ENCODE results near the gene GGT6. TPM values are rescaled to one million over a fixed set of nuclear protein-coding genes. Genes with fewer than 3 reads are reported as not detected.

Gene GGT6
- total RNA-seq: 100 to 1,000 TPM; 214 to 308 (median 283) TPM

- intact Hi-C loops (cut with DNase I; ENCODE audit: low total_unique reads) (no loop called here), in situ Hi-C loops (cut with MboI; ENCODE audit: low pct_ligation_motif_present in 1 of 4, low pct_unique_long_range_greater_than_20kb in 1 of 4, low sequenced_read_pairs in 3 of 4) (loop anchor here in 1 of 4 donors (10.0 kb wide), 1 partner anchor 64 kb away; no protein-coding TSS in a partner anchor)
- no peaks in the 10 kb centered on the region for H3K36me3 ChIP-seq
- H3K4me1 ChIP-seq: peaks cover 15 to 42% (median 37%) of the 10 kb centered on the region in 4 donors
- DNase-seq: peak; percentile 91
- 63% methylated on average over 12 of the region's 12 CpGs; no CpG with 5 or more reads in 1 of the 2 donors for WGBS, 2 donors (ENCODE audit: low coverage in 1 of 2)
- peak within 1 kb of the TSS; percentile 28 to 55 (median 40) for H3K4me3 ChIP-seq
- no peaks in the 10 kb centered on the region for H3K9me3 ChIP-seq
- no peak for TF ChIP-seq CTCF (IDR thresholded peaks at IDR 0.05)
- no peak for TF ChIP-seq EP300 (IDR thresholded peaks at IDR 0.05; ENCODE audit: low read depth)
- peak; percentile 54 to 90 (median 84) for TF ChIP-seq POLR2AphosphoS5 (IDR thresholded peaks at IDR 0.05)
- peak; percentile 91 for TF ChIP-seq POLR2A (IDR thresholded peaks at IDR 0.05)
- H3K27me3 ChIP-seq: no peaks in the 10 kb centered on the region
- H3K27ac ChIP-seq: peak within 1 kb of the TSS; percentile 84 to 91 (median 86)
Measured at GRCh38 chr17:4560421-4560820, at the start of gene GGT6. GGT6 (minus strand) TSS chr17:4560577; CDS start chr17:4560521, 56 bp downstream.

- peaks cover 0 to 10% (median 5%) of the 10 kb centered on the region in 4 donors for H3K4me1 ChIP-seq
- H3K36me3 ChIP-seq: no peaks in the 10 kb centered on the region
- H3K4me3 ChIP-seq: no peak overlapping the region
- intact Hi-C loops (cut with DNase I; ENCODE audit: low total_unique reads) (no loop called here), in situ Hi-C loops (cut with MboI; ENCODE audit: low pct_ligation_motif_present in 1 of 4, low pct_unique_long_range_greater_than_20kb in 1 of 4, low sequenced_read_pairs in 3 of 4) (loop anchor here in 1 of 4 donors (25.0 kb wide), 1 partner anchor 173 kb away; the partner anchor contains the start of gene SPNS3)
- no peak overlapping the region for H3K27ac ChIP-seq
- no peaks in the 10 kb centered on the region for H3K9me3 ChIP-seq
- 66 to 80% methylated on average over 1 to 5 of the region's 5 CpGs for WGBS, 2 donors (ENCODE audit: low coverage in 1 of 2)
- H3K27me3 ChIP-seq: no peaks in the 10 kb centered on the region
- no peak for DNase-seq
- TF ChIP-seq POLR2AphosphoS5 (IDR thresholded peaks at IDR 0.05): no peak
- no peak for TF ChIP-seq EP300 (IDR thresholded peaks at IDR 0.05; ENCODE audit: low read depth)
- no peak for TF ChIP-seq CTCF (IDR thresholded peaks at IDR 0.05)
- no peak for TF ChIP-seq POLR2A (IDR thresholded peaks at IDR 0.05)
Measured at GRCh38 chr17:4610162-4610561, 49.8 kb upstream of the GGT6 start.

- WGBS, 2 donors (ENCODE audit: low coverage in 1 of 2): 76% methylated on average over 7 of the region's 7 CpGs; no CpG with 5 or more reads in 1 of the 2 donors
- intact Hi-C loops (cut with DNase I; ENCODE audit: low total_unique reads): no loop called here
- H3K27ac ChIP-seq: no peak overlapping the region
- H3K27me3 ChIP-seq: no peaks in the 10 kb centered on the region
- no peak for DNase-seq
- TF ChIP-seq POLR2AphosphoS5 (IDR thresholded peaks at IDR 0.05) (no peak), CTCF (IDR thresholded peaks at IDR 0.05) (no peak), POLR2A (IDR thresholded peaks at IDR 0.05) (no peak), EP300 (IDR thresholded peaks at IDR 0.05; ENCODE audit: low read depth) (no peak)
- no peaks in the 10 kb centered on the region for H3K36me3 ChIP-seq
- in situ Hi-C loops (cut with MboI; ENCODE audit: low pct_ligation_motif_present in 1 of 4, low pct_unique_long_range_greater_than_20kb in 1 of 4, low sequenced_read_pairs in 3 of 4): loop anchor here in 1 of 4 donors (25.0 kb wide), 1 partner anchor 172 kb away; the partner anchor contains the start of gene SPNS3
- peaks cover 0 to 10% (median 5%) of the 10 kb centered on the region in 4 donors for H3K4me1 ChIP-seq
- no peak overlapping the region for H3K4me3 ChIP-seq
- no peaks in the 10 kb centered on the region for H3K9me3 ChIP-seq
Measured at GRCh38 chr17:4609761-4610160, 49.4 kb upstream of the GGT6 start.

GRCh38 chr17:4607773-4608187 is 47.4 kb upstream of the GGT6 start:
- Histone ChIP-seq H3K27ac (peak overlapping the region; percentile 28 to 53 (median 46)), H3K9me3 (no peaks in the 10 kb centered on the region), H3K36me3 (no peaks in the 10 kb centered on the region), H3K4me1 (peaks cover 0 to 10% (median 5%) of the 10 kb centered on the region in 4 donors), H3K27me3 (no peaks in the 10 kb centered on the region), H3K4me3 (no peak overlapping the region)
- TF ChIP-seq CTCF (IDR thresholded peaks at IDR 0.05): no peak
- TF ChIP-seq POLR2AphosphoS5 (IDR thresholded peaks at IDR 0.05): no peak
- WGBS, 2 donors (ENCODE audit: low coverage in 1 of 2): 39 to 53% methylated on average over 8 to 9 of the region's 9 CpGs
- in situ Hi-C loops (cut with MboI; ENCODE audit: low pct_ligation_motif_present in 1 of 4, low pct_unique_long_range_greater_than_20kb in 1 of 4, low sequenced_read_pairs in 3 of 4): loop anchor here in 1 of 4 donors (25.0 kb wide), 1 partner anchor 170 kb away; the partner anchor contains the start of gene SPNS3
- peak; percentile 54 for DNase-seq
- intact Hi-C loops (cut with DNase I; ENCODE audit: low total_unique reads): no loop called here
